Measurements from ENCODE around the gene RAB31. TPM values are rescaled to one million over a fixed set of nuclear protein-coding genes. Genes with fewer than 3 reads are reported as not detected.

The RAB31 gene
- total RNA-seq, 1 experiment from 2014 or later: 12.9 TPM

- in situ Hi-C loops (cut with HindIII; ENCODE audit: low pct_unique_long_range_greater_than_20kb, low sequenced_read_pairs): no loop called here
- no peak for DNase-seq (ENCODE audit: low read depth, low spot score)
Measured at GRCh38 chr18:9724797-9725585, 16.9 kb downstream of the RAB31 start.

- in situ Hi-C loops (cut with HindIII; ENCODE audit: low pct_unique_long_range_greater_than_20kb, low sequenced_read_pairs): no loop called here
- DNase-seq (ENCODE audit: low read depth, low spot score): no peak
Measured at GRCh38 chr18:9726175-9726574, 18.1 kb downstream of the RAB31 start.

GRCh38 chr18:9726936-9727335, 18.8 kb downstream of the RAB31 start:
- DNase-seq (ENCODE audit: low read depth, low spot score): no peak
- in situ Hi-C loops (cut with HindIII; ENCODE audit: low pct_unique_long_range_greater_than_20kb, low sequenced_read_pairs): no loop called here

GRCh38 chr18:9730786-9731185, 22.7 kb downstream of the RAB31 start:
- in situ Hi-C loops (cut with HindIII; ENCODE audit: low pct_unique_long_range_greater_than_20kb, low sequenced_read_pairs): no loop called here

GRCh38 chr18:9731380-9731779, 23.3 kb downstream of the RAB31 start:
- peak; percentile 20 for DNase-seq (ENCODE audit: low read depth, low spot score)
- in situ Hi-C loops (cut with HindIII; ENCODE audit: low pct_unique_long_range_greater_than_20kb, low sequenced_read_pairs): no loop called here

More at GRCh38 chr18:9730786-9731185, 22.7 kb downstream of the RAB31 start:
- no peak for DNase-seq (ENCODE audit: low read depth, low spot score)

GRCh38 chr18:9732031-9732430, 23.9 kb downstream of the RAB31 start:
- no peak for DNase-seq (ENCODE audit: low read depth, low spot score)
- in situ Hi-C loops (cut with HindIII; ENCODE audit: low pct_unique_long_range_greater_than_20kb, low sequenced_read_pairs): no loop called here

DNA sequence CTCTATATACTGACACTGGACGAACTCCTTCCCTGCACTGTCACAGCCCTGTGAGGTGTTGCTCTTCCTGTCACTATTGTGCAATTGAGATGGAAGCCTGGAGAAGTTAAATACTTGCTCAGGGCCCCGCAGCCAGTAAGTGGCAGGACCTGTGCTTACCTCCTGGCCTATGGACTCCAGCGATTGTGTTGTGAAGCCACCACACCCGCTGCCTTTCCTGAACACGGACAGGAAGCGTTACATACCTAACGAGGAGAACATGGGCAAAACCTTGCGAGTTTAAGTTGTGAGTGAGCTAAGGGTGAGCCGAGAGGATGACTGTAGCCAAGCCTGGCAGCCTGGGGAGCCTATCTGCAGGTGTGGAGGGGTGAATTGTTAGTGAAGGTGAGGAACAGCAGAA, 26.1 kb downstream of the RAB31 start:
- no peak for DNase-seq (ENCODE audit: low read depth, low spot score)
- in situ Hi-C loops (cut with HindIII; ENCODE audit: low pct_unique_long_range_greater_than_20kb, low sequenced_read_pairs): no loop called here

DNA sequence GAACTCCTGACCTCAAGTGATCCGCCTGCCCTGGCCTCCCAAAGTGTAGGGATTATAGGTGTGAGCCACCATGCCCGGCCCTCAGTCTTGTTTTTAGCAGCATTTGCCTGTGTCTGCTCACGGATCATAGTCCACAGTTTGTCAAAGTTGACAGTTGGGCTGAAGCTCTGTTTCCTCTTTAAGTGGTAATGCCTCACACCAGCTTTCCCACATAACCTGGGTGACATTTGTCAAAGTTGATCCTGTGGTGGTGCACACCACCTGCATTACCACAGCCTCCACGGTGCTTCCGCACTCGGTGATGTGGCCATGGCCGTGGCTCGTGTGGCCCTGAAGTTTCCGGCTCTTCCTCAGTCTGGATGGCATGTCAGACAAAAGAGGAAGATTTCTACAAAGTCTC, 27.1 kb downstream of the RAB31 start:
- in situ Hi-C loops (cut with HindIII; ENCODE audit: low pct_unique_long_range_greater_than_20kb, low sequenced_read_pairs): no loop called here
- no peak for DNase-seq (ENCODE audit: low read depth, low spot score)

DNA sequence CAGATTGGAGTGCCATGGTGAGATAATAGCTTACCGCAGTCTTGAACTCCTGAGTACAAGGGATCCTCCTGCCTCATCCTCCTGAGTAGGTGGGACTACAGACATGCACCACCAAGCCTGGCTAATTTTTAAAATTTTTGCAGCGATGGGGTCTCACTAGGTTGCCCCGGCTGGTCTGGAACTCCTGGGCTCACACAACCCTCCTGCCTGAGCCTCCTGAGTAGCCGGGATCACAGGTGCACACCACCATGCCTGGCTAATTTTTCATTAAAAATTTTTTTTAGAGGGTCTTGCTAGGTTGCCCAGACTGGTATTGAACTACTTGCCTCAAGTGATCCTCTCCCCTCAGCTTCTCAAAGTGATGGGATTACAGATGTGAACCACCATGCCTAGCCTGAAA, 27.8 kb downstream of the RAB31 start:
- in situ Hi-C loops (cut with HindIII; ENCODE audit: low pct_unique_long_range_greater_than_20kb, low sequenced_read_pairs): no loop called here
- DNase-seq (ENCODE audit: low read depth, low spot score): no peak

DNA sequence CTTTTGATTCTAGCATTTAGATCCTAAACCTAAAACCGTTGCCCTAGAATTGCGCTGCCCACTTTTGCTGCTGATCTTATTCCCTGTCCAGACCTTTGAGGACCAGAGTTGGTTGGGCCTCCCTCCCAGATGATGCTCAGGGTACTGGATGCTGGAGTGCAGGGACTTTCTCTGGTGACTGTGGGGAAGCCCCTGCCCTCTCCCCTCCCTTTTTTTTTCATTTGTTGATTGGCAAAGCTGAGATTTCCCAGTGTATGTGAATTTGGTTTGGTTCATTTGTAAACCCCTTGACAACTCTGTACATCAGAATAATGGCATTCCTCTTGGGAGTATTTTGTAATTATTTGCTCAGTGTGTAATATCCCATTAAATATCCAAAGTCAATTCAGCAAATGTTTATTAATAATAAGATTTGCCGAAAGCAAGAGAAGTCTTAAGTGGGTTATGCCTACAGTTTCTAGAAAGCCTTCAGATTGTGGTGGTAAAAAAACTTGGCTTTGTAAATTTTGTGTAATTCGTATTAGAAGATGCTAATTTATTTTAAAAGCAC, 28.3 kb downstream of the RAB31 start:
- in situ Hi-C loops (cut with HindIII; ENCODE audit: low pct_unique_long_range_greater_than_20kb, low sequenced_read_pairs): no loop called here
- no peak for DNase-seq (ENCODE audit: low read depth, low spot score)

GRCh38 chr18:9737006-9737405, 28.9 kb downstream of the RAB31 start:
- in situ Hi-C loops (cut with HindIII; ENCODE audit: low pct_unique_long_range_greater_than_20kb, low sequenced_read_pairs): no loop called here
- no peak for DNase-seq (ENCODE audit: low read depth, low spot score)

DNA sequence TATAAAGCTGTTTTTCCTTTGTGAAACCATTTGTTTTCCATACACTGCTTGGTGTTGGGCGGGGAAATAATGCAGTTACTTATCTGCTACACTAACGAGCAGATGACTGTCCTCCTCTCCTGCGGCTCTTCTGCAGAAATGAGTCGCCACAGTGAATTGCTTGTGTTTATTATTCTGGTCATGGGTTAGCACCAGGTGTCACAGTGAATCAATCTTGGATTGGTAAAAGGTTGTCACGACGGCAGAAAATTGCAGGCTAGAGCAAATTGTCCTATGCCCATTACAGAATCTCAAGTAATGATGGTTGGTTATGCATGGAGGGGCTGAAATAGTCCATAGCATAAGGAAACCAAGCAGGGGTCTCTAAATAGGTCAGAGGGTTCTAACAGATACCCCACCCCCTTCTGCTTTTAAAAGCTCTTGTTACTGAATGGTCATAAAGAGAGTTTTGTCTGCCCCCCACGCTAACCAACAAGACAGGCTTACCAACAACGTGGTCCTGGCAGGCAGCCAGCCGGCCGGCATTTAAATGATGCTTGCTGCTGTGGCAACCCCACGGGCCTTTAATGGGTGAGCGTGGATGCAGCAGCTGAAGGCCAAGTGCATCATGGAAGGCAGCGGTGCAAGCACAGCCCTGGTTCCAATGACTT, 29.5 kb downstream of the RAB31 start:
- DNase-seq (ENCODE audit: low read depth, low spot score): peak; percentile 12
- in situ Hi-C loops (cut with HindIII; ENCODE audit: low pct_unique_long_range_greater_than_20kb, low sequenced_read_pairs): no loop called here

GRCh38 chr18:9738266-9738969, 30.3 kb downstream of the RAB31 start:
- in situ Hi-C loops (cut with HindIII; ENCODE audit: low pct_unique_long_range_greater_than_20kb, low sequenced_read_pairs): no loop called here
- no peak for DNase-seq (ENCODE audit: low read depth, low spot score)

DNA sequence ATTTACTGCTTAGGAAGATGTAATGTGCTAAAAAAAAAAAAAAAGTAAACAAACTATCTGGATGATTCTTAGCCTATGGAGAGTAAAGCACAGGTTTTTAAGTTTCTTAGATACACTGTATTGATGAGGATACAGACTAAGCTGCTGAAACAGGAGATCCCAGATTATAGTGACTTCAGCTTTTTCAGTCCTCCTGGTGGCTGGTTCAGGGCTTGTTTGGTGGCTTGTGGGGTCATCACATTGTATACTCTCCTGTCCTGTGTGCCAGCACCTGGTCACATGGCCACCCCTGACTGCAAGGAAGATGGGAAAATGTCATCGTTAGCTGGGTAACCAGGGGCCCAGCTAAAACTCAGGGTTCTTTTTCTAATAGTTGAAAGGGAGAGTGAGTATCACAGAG, 31.4 kb downstream of the RAB31 start:
- DNase-seq (ENCODE audit: low read depth, low spot score): no peak
- in situ Hi-C loops (cut with HindIII; ENCODE audit: low pct_unique_long_range_greater_than_20kb, low sequenced_read_pairs): no loop called here

GRCh38 chr18:9740071-9740470, 32.0 kb downstream of the RAB31 start:
- DNase-seq (ENCODE audit: low read depth, low spot score): peak; percentile 22
- in situ Hi-C loops (cut with HindIII; ENCODE audit: low pct_unique_long_range_greater_than_20kb, low sequenced_read_pairs): no loop called here

GRCh38 chr18:9741406-9741792, 33.3 kb downstream of the RAB31 start:
- DNase-seq (ENCODE audit: low read depth, low spot score): no peak
- in situ Hi-C loops (cut with HindIII; ENCODE audit: low pct_unique_long_range_greater_than_20kb, low sequenced_read_pairs): no loop called here

GRCh38 chr18:9741793-9742523, 33.9 kb downstream of the RAB31 start:
- no peak for DNase-seq (ENCODE audit: low read depth, low spot score)
- in situ Hi-C loops (cut with HindIII; ENCODE audit: low pct_unique_long_range_greater_than_20kb, low sequenced_read_pairs): no loop called here

All from SK-MEL-5 (cell line).